Prostate gland (tissue), 2 donors: ENCODE data around the gene POLD4. TPM values are rescaled to one million over a fixed set of nuclear protein-coding genes. Genes with fewer than 3 reads are reported as not detected.

ENCODE experiments used
- DNase-seq: peaks from one replicate; pipeline ENCODE4 v3.0.0-alpha.2; 2019; ENCODE audit warnings: low spot score
- H3K27ac ChIP-seq, 2 donors: fragments of 200-600 bp; sonication (generic); 2 replicates each; pipeline ENCODE4 v1.5.1; 2017 to 2019
- H3K27me3 ChIP-seq: fragments of 200-600 bp; sonication (generic); replicated peaks from 2 replicates; pipeline ENCODE4 v1.5.1; 2019; ENCODE audit not compliant: insufficient read depth
- H3K36me3 ChIP-seq, 2 donors: fragments of 200-600 bp; sonication (generic); 1 replicate in 1 of 2; 2 replicates in 1 of 2; pipeline versions ENCODE4 v1.5.1 to v1.8.1; 2017 to 2019
- H3K4me1 ChIP-seq: fragments of 200-600 bp; sonication (generic); replicated peaks from 2 replicates; pipeline ENCODE4 v1.5.1; 2019
- H3K4me3 ChIP-seq, 2 donors: fragments of 200-600 bp; sonication (generic); 2 replicates each; pipeline ENCODE4 v1.5.1; 2017 to 2019
- H3K9me3 ChIP-seq: fragments of 200-600 bp; sonication (generic); 2 replicates; pipeline ENCODE4 v1.5.1; 2017
- CTCF ChIP-seq, 4 experiments: fragments of 200-600 bp in 2 of 4; fragments of 450-650 bp in 2 of 4; sonication (generic) in 2 of 4; IDR thresholded peaks; 1 replicate in 3 of 4; 2 replicates in 1 of 4; pipeline ENCODE4 v1.5.1; 2016 to 2019; ENCODE audit warnings: antibody characterized with exemption in 4 of 4, mild to moderate bottlenecking in 2 of 4, moderate library complexity in 2 of 4
- POLR2A ChIP-seq: fragments of 450-650 bp; IDR thresholded peaks from one replicate; pipeline ENCODE4 v1.6.1; 2016; ENCODE audit warnings: antibody characterized with exemption, mild to moderate bottlenecking
- POLR2AphosphoS5 ChIP-seq: sonication (generic); formaldehyde crosslinking; IDR thresholded peaks from one replicate; pipeline ENCODE4 v1.6.1; 2017; ENCODE audit warnings: antibody characterized with exemption
- WGBS: methylation state at CpG from one replicate; pipeline ENCODE4 v1.1.5; 2018; 5-methylcytosine and 5-hydroxymethylcytosine counted together
- intact Hi-C: fragments of 100-400 bp; cut with DNase I; formaldehyde crosslinking; loops from one replicate; pipeline ENCODE4 v1.14.2; 2022
- total RNA-seq, 2 donors: library from RNA; depleted of rRNA; stranded (reverse); fragments of >200 nt; gene quantifications; one replicate each; pipeline ENCODE4 v1.1.0, GENCODE V29; 2016

POLD4 gene
- total RNA-seq, 2 donors from 2014 or later = 95.1 to 145 TPM

- 73% methylated on average over 7 of the region's 7 CpGs for whole genome bisulfite sequencing
- Histone ChIP-seq H3K4me1 (peaks cover 14% of the 10 kb centered on the region), H3K36me3 (no peaks in the 10 kb centered on the region), H3K9me3 (no peaks in the 10 kb centered on the region), H3K4me3 (no peak overlapping the region), H3K27ac (no peak overlapping the region), H3K27me3 (no peaks in the 10 kb centered on the region)
- intact Hi-C loops = no loop called here
- no peak for DNase-seq
- TF ChIP-seq CTCF (IDR thresholded peaks at IDR 0.05) (no peak), POLR2AphosphoS5 (no peak), POLR2A (no peak)
Measured at GRCh38 chr11:67376063-67376820, 22.9 kb upstream of the POLD4 start.

GRCh38 chr11:67375320-67376055, 22.1 kb upstream of the POLD4 start:
- no peak overlapping the region for H3K27ac ChIP-seq
- TF ChIP-seq POLR2AphosphoS5 (no peak), CTCF (IDR thresholded peaks at IDR 0.05) (no peak), POLR2A (no peak)
- no peaks in the 10 kb centered on the region for H3K9me3 ChIP-seq
- peaks cover 17% of the 10 kb centered on the region for H3K4me1 ChIP-seq
- H3K27me3 ChIP-seq = no peaks in the 10 kb centered on the region
- no peak for DNase-seq
- WGBS = 50% methylated on average over 14 of the region's 15 CpGs
- intact Hi-C loops = loop anchor here (2.0 kb wide), 1 partner anchor 23 kb away; the partner anchor contains the start of gene POLD4
- no peak overlapping the region for H3K4me3 ChIP-seq
- H3K36me3 ChIP-seq = no peaks in the 10 kb centered on the region

GRCh38 chr11:67374571-67375281, 21.4 kb upstream of the POLD4 start:
- peak overlapping the region in 1 of 2 donors; percentile 70 for H3K4me3 ChIP-seq
- peak overlapping the region in 1 of 2 donors; percentile 86 for H3K27ac ChIP-seq
- no peaks in the 10 kb centered on the region for H3K9me3 ChIP-seq
- H3K4me1 ChIP-seq = peaks cover 19% of the 10 kb centered on the region
- 45% methylated on average over 9 of the region's 9 CpGs for WGBS
- no peaks in the 10 kb centered on the region for H3K27me3 ChIP-seq
- intact Hi-C loops = loop anchor here (2.0 kb wide), 1 partner anchor 22 kb away; the partner anchor contains the start of gene POLD4
- TF ChIP-seq POLR2A (no peak), CTCF (IDR thresholded peaks at IDR 0.05) (no peak), POLR2AphosphoS5 (no peak)
- no peak for DNase-seq
- no peaks in the 10 kb centered on the region for H3K36me3 ChIP-seq

- H3K4me1 ChIP-seq = peaks cover 19% of the 10 kb centered on the region
- H3K4me3 ChIP-seq = peak overlapping the region; percentile 70 to 81
- peak; percentile 75 for DNase-seq
- TF ChIP-seq POLR2A (peak; percentile 37), POLR2AphosphoS5 (peak; percentile 73), CTCF (IDR thresholded peaks at IDR 0.05) (peak in 3 of 4 experiments; percentile 42 to 79 (median 68))
- whole genome bisulfite sequencing = 13% methylated on average over 34 of the region's 40 CpGs
- H3K9me3 ChIP-seq = no peaks in the 10 kb centered on the region
- H3K36me3 ChIP-seq = no peaks in the 10 kb centered on the region
- H3K27ac ChIP-seq = peak overlapping the region; percentile 86 to 89
- H3K27me3 ChIP-seq = no peaks in the 10 kb centered on the region
- intact Hi-C loops = loop anchor here (2.0 kb wide), 1 partner anchor 21 kb away; the partner anchor contains the start of gene POLD4
Measured at GRCh38 chr11:67373648-67374570, 20.6 kb upstream of the POLD4 start.
